AG09319 (cell line): Measurements from ENCODE around the gene CLCC1.
"Not testable (repeated sequence)": the region's sequence is repeated elsewhere in the genome, so short reads cannot be mapped to it uniquely, and the experiment has no call there.

ENCODE experiments used
- DNase-seq: peaks from one replicate; pipeline ENCODE4 v3.0.0-alpha.2; 2010; ENCODE audit warnings: low read depth; ENCODE audit errors: extremely low read depth
- TF ChIP-seq, protein P1 (sequence below): IDR thresholded peaks from 2 replicates; pipeline ENCODE4 v1.5.1; 2011; ENCODE audit warnings: low read depth, mild to moderate bottlenecking, inconsistent platforms, low read length, moderate library complexity

The CLCC1 gene, protein sequence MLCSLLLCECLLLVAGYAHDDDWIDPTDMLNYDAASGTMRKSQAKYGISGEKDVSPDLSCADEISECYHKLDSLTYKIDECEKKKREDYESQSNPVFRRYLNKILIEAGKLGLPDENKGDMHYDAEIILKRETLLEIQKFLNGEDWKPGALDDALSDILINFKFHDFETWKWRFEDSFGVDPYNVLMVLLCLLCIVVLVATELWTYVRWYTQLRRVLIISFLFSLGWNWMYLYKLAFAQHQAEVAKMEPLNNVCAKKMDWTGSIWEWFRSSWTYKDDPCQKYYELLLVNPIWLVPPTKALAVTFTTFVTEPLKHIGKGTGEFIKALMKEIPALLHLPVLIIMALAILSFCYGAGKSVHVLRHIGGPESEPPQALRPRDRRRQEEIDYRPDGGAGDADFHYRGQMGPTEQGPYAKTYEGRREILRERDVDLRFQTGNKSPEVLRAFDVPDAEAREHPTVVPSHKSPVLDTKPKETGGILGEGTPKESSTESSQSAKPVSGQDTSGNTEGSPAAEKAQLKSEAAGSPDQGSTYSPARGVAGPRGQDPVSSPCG

GRCh38 chr1:108963052-108963686, at the start of gene CLCC1:
CLCC1 (minus strand) TSS chr1:108963484; CDS start chr1:108950437, 13,047 bp downstream.
- TF ChIP-seq, protein P1, sequence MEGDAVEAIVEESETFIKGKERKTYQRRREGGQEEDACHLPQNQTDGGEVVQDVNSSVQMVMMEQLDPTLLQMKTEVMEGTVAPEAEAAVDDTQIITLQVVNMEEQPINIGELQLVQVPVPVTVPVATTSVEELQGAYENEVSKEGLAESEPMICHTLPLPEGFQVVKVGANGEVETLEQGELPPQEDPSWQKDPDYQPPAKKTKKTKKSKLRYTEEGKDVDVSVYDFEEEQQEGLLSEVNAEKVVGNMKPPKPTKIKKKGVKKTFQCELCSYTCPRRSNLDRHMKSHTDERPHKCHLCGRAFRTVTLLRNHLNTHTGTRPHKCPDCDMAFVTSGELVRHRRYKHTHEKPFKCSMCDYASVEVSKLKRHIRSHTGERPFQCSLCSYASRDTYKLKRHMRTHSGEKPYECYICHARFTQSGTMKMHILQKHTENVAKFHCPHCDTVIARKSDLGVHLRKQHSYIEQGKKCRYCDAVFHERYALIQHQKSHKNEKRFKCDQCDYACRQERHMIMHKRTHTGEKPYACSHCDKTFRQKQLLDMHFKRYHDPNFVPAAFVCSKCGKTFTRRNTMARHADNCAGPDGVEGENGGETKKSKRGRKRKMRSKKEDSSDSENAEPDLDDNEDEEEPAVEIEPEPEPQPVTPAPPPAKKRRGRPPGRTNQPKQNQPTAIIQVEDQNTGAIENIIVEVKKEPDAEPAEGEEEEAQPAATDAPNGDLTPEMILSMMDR, result no peak
- DNase-seq, result peak; percentile 65

DNA sequence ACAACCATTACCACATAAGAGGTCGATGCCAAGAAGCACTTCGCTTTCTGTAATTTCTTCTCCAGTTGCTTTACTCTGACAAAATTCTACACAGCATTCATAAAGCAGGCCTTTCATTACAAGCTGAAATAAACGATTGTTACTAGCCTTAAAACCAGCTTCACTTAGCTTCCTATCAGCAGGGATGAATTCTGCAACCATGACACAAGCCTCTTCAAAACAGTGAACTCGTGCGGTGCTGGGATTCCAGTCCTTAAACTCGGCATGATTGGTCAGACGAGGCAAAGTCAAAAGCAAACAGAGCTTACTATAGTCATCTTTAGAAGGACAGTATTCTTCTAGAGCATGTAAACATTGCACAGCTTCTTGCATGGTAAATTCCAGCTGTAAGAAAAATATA, 48.1 kb upstream of the CLCC1 start:
- TF ChIP-seq, protein P1, result no peak
- no peak for DNase-seq

GRCh38 chr1:108996622-108997021, 33.3 kb upstream of the CLCC1 start:
- DNase-seq, result not testable (repeated sequence)

GRCh38 chr1:108983114-108983513, 19.8 kb upstream of the CLCC1 start:
- TF ChIP-seq, protein P1, result no peak
- no peak for DNase-seq

DNA sequence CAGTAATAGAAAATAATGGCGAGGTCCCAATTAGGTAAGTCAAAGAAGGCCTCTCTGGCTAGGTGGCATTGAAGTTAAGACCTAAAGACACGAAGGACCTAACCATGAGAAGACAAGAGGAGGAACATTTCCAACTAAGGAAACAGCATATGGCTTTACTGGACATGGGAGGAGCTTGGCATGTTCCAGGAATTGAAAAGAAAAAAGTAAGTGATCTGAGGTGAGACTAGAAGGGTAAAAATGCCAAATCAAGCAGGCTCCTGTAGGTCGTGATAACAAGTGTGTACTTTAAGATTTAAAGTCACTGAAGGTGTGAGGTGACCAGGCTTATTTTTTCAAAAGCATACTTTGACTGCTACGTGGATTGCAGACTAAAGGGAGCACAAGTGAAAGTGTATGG, 13.4 kb upstream of the CLCC1 start:
- no peak for DNase-seq
- TF ChIP-seq, protein P1, result no peak

DNA sequence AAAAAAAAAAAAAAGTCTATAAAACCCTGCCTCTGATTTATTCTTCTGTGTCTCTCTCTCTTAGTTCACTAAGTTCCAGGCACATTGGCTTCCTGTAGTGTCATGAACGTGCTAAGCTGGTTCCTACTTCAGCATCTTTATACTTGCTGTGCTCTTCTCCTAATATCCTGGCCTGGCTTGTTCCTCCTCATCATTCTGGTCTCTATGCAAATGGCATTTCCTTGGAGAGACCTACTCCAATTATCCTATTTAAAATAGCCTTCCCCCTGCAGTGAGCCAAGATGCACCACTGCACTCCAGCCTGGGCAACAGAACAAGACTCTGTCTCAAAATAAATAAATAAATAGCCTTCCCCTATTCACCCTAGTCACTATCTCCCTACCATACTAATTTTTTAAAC, 9.7 kb upstream of the CLCC1 start:
- DNase-seq, result no peak
- TF ChIP-seq, protein P1, result no peak

- DNase-seq, result no peak
- TF ChIP-seq, protein P1, result no peak
These were observed 6.1 kb upstream of the CLCC1 start for GRCh38 chr1:108969346-108969745.
